ENCODE data around the gene PRSS8. TPM values are rescaled to one million over a fixed set of nuclear protein-coding genes. Genes with fewer than 3 reads are reported as not detected.
"Not testable (repeated sequence)": the region's sequence is repeated elsewhere in the genome, so short reads cannot be mapped to it uniquely, and the experiment has no call there.

Gene PRSS8
- total RNA-seq, 1 experiment from 2014 or later: 271 TPM

GRCh38 chr16:31106509-31107464 lies 28.7 kb downstream of the PRSS8 start:
- ChIA-PET CTCF (interaction anchor here (0.6 kb wide), 1 partner anchor 320 kb away, joined by 4 read pairs; no protein-coding TSS in a partner anchor), POLR2A (no interaction called here)
- Histone ChIP-seq H3K9me3 (no peaks in the 10 kb centered on the region), H3K36me3 (ENCODE audit: control insufficient read depth, insufficient read depth, low read length) (no peaks in the 10 kb centered on the region), H3K4me1 (no peaks in the 10 kb centered on the region), H3K4me3 (ENCODE audit: low read depth, low read length) (no peak overlapping the region), H3K27me3 (replicated peaks; ENCODE audit: control insufficient read depth, insufficient read depth, low read length) (no peaks in the 10 kb centered on the region)
- no peak overlapping the region for H3K27ac Mint-ChIP-seq (ENCODE audit: unreplicated experiment)
- intact Hi-C loops (cut with micrococcal nuclease; ENCODE audit: unreplicated experiment): loop anchor here (5.0 kb wide), 1 partner anchor 36 kb away; no protein-coding TSS in a partner anchor
- no peak overlapping the region for H3K4me3 Mint-ChIP-seq (ENCODE audit: unreplicated experiment)
- no peaks in the 10 kb centered on the region for H3K27me3 Mint-ChIP-seq (ENCODE audit: insufficient read depth, unreplicated experiment)
- DNase-seq: no peak
- peaks cover 9% of the 10 kb centered on the region for H3K9me3 Mint-ChIP-seq (ENCODE audit: unreplicated experiment)
- H3K36me3 Mint-ChIP-seq (ENCODE audit: insufficient read depth, unreplicated experiment): peaks cover 13% of the 10 kb centered on the region
- TF ChIP-seq, protein P1, sequence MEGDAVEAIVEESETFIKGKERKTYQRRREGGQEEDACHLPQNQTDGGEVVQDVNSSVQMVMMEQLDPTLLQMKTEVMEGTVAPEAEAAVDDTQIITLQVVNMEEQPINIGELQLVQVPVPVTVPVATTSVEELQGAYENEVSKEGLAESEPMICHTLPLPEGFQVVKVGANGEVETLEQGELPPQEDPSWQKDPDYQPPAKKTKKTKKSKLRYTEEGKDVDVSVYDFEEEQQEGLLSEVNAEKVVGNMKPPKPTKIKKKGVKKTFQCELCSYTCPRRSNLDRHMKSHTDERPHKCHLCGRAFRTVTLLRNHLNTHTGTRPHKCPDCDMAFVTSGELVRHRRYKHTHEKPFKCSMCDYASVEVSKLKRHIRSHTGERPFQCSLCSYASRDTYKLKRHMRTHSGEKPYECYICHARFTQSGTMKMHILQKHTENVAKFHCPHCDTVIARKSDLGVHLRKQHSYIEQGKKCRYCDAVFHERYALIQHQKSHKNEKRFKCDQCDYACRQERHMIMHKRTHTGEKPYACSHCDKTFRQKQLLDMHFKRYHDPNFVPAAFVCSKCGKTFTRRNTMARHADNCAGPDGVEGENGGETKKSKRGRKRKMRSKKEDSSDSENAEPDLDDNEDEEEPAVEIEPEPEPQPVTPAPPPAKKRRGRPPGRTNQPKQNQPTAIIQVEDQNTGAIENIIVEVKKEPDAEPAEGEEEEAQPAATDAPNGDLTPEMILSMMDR (IDR thresholded peaks at IDR 0.05; ENCODE audit: insufficient read depth in 1 of 2, low read depth in 1 of 2, low read length in 1 of 2, severe bottlenecking in 1 of 2, unreplicated experiment in 1 of 2): no peak
- peaks cover 6% of the 10 kb centered on the region for H3K4me1 Mint-ChIP-seq (ENCODE audit: low read depth, unreplicated experiment)
- no TSS peak for BruUV-seq (replicated peaks)

- Mint-ChIP-seq H3K27me3 (ENCODE audit: insufficient read depth, unreplicated experiment) (no peaks in the 10 kb centered on the region), H3K27ac (ENCODE audit: unreplicated experiment) (no peak overlapping the region), H3K9me3 (ENCODE audit: unreplicated experiment) (peaks cover 9% of the 10 kb centered on the region), H3K4me1 (ENCODE audit: low read depth, unreplicated experiment) (peaks cover 6% of the 10 kb centered on the region), H3K4me3 (ENCODE audit: unreplicated experiment) (no peak overlapping the region), H3K36me3 (ENCODE audit: insufficient read depth, unreplicated experiment) (peaks cover 13% of the 10 kb centered on the region)
- Histone ChIP-seq H3K36me3 (ENCODE audit: control insufficient read depth, insufficient read depth, low read length) (no peaks in the 10 kb centered on the region), H3K27me3 (replicated peaks; ENCODE audit: control insufficient read depth, insufficient read depth, low read length) (no peaks in the 10 kb centered on the region), H3K4me1 (no peaks in the 10 kb centered on the region), H3K4me3 (ENCODE audit: low read depth, low read length) (no peak overlapping the region), H3K9me3 (no peaks in the 10 kb centered on the region)
- no TSS peak for BruUV-seq (replicated peaks)
- TF ChIP-seq, protein P1 (IDR thresholded peaks at IDR 0.05; ENCODE audit: insufficient read depth in 1 of 2, low read depth in 1 of 2, low read length in 1 of 2, severe bottlenecking in 1 of 2, unreplicated experiment in 1 of 2): peak; percentile 63 to 76
- POLR2A ChIA-PET: no interaction called here
- DNase-seq: peak; percentile 67 to 77
- intact Hi-C loops (cut with micrococcal nuclease; ENCODE audit: unreplicated experiment): loop anchor here (5.0 kb wide), 1 partner anchor 37 kb away; no protein-coding TSS in a partner anchor
- CTCF ChIA-PET: no interaction called here
Measured at GRCh38 chr16:31105677-31106213, 29.8 kb downstream of the PRSS8 start.

GRCh38 chr16:31100876-31101641 lies 34.5 kb downstream of the PRSS8 start:
- H3K27me3 ChIP-seq (replicated peaks; ENCODE audit: control insufficient read depth, insufficient read depth, low read length); H3K36me3 ChIP-seq (ENCODE audit: control insufficient read depth, insufficient read depth, low read length); DNase-seq; CTCF ChIA-PET; H3K4me1 ChIP-seq; H3K9me3 ChIP-seq; H3K4me3 ChIP-seq (ENCODE audit: low read depth, low read length); H3K4me1 Mint-ChIP-seq (ENCODE audit: low read depth, unreplicated experiment); H3K36me3 Mint-ChIP-seq (ENCODE audit: insufficient read depth, unreplicated experiment); H3K27ac Mint-ChIP-seq (ENCODE audit: unreplicated experiment); intact Hi-C loops (cut with micrococcal nuclease; ENCODE audit: unreplicated experiment); BruUV-seq (replicated peaks); H3K27me3 Mint-ChIP-seq (ENCODE audit: insufficient read depth, unreplicated experiment); H3K4me3 Mint-ChIP-seq (ENCODE audit: unreplicated experiment): not testable (repeated sequence)
- peaks cover 12% of the 10 kb centered on the region for H3K9me3 Mint-ChIP-seq (ENCODE audit: unreplicated experiment)
- POLR2A ChIA-PET: interaction anchor here (1.2 kb wide), 1 partner anchor 16 kb away, joined by 4 read pairs; the partner anchor contains the start of gene KAT8

All from Caco-2 (cell line).